Stimulated activated memory B cell treated with anti-CD40 and anti-IgM and Interleukin-4, amounts not matched to agents 10 μg/mL and 1 μg/mL and 100 μg/mL, for 72 hours (primary cell): Measurements from ENCODE around the gene CASP7.

Experiments used
- ATAC-seq: fragments of 150-1000 bp; cut with Tn5 transposase; 2 replicates; pipeline ENCODE4 v1.10.0; 2021
- H3K27ac Mint-ChIP-seq: one replicate; pipeline ENCODE4 v1.8.0; 2022; ENCODE audit warnings: mild to moderate bottlenecking, mixed read lengths
- H3K27me3 Mint-ChIP-seq: one replicate; pipeline ENCODE4 v1.8.0; 2022; ENCODE audit warnings: mixed read lengths
- H3K36me3 Mint-ChIP-seq: one replicate; pipeline ENCODE4 v1.8.0; 2022; ENCODE audit warnings: mixed read lengths
- H3K4me1 Mint-ChIP-seq: one replicate; pipeline ENCODE4 v1.8.0; 2022; ENCODE audit warnings: mixed read lengths
- H3K4me3 Mint-ChIP-seq: one replicate; pipeline ENCODE4 v1.8.0; 2022; ENCODE audit warnings: mild to moderate bottlenecking, moderate library complexity, mixed read lengths
- H3K9me3 Mint-ChIP-seq: one replicate; pipeline ENCODE4 v1.8.0; 2022; ENCODE audit warnings: mixed read lengths

Gene CASP7

DNA sequence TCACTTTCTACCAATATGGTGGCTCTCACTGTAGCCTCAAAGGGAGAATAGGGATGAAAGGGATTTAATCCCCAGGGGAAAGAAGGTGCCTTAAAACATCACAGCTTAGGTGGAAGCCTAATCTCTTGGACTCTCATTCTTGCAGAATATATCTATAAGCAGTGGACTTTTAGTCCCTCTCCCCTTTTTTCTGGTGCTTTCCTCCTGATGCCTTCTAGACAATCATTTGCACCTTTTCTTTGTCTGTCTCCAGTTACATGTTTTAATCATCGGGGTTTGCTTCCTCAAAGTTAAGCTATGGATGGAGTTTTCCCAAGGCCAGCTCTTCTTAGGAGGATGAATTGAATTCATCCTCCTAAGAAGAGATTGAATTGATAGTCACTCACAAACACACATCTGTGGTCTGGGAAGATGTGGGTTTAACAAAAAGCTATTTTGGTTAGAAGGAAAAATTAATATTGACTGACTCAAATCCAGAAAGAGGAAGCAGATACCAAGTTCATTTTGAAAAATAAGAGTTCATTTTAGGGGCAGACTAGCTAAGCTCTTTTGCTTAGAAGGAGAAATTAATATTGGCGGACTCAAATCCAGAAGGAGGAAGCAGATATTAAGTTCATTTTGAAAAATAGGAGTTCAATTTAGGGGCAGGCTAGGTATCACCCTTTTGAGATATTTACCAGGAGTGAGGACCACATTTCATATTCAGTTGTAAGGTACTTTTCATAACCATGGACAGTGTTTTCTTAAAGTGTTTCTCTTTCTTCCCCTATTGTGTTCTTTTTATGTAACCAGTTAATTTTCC lies 36.6 kb downstream of the CASP7 start:
- Mint-ChIP-seq H3K4me3 (no peak overlapping the region), H3K4me1 (peaks cover 18% of the 10 kb centered on the region), H3K27me3 (no peaks in the 10 kb centered on the region), H3K27ac (no peak overlapping the region), H3K9me3 (no peaks in the 10 kb centered on the region), H3K36me3 (peaks cover 68% of the 10 kb centered on the region)
- ATAC-seq, result no peak

DNA sequence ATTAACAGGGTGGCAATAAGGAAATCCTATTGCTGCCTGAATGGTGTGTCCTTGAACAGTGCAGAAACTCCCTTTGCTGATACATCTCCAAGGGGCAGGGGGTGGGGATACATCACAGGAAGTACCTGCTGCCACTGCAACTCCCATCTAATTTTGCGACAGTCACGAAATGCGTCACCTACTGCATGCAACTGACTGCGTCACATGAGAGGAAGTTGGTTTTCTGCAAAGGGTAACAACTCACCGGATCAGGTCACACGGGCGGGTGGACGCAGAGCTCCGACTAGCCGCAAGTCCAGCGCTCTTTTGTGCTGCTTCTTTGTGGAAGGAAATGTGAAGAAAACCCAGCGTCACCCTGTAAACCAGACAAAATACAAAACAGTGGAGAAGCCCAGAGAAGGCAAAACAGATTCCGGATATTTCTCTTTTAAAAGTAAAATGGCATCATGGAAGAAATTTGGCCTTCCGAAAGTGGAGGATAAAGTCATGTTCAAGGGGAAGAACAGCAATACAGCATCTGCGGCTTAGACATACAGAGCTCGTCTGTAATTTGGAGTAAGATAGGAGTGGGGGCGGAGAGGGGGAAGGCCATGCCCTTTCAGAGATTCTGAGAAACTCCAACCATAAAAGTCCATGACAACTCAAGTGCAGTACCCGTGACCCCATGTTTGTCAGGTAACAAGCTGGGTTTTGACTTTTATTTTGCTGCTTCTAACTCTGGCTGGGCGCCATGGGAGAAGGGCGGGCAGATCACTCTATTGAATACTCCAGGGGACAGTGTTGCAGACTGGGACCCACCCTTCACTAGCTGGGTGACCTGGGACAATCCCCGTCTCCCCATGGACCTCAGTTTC lies 39.5 kb downstream of the CASP7 start:
- Mint-ChIP-seq H3K27ac (no peak overlapping the region), H3K27me3 (no peaks in the 10 kb centered on the region), H3K36me3 (peaks cover 68% of the 10 kb centered on the region), H3K9me3 (no peaks in the 10 kb centered on the region), H3K4me1 (peaks cover 18% of the 10 kb centered on the region), H3K4me3 (no peak overlapping the region)
- no peak for ATAC-seq

DNA sequence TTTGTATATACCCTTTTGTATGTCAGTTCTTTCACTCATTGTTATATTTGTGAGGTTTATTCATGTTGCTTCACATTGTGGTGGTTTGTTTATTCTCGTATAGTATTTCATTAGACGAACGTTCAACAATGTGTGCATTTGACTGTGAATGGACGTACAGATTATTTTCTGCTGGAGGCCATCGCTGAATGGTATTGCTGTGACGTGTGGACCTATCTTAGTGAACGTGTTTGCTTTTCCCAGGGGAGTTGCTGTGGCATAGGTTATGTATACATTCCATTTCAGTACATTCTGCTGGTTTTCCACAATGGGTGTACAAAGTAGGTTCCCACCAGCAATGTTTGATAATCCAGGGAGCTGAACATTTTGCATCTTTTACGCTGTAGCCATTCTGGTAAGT lies 40.7 kb downstream of the CASP7 start:
- peaks cover 75% of the 10 kb centered on the region for H3K36me3 Mint-ChIP-seq
- no peak for ATAC-seq
- H3K4me1 Mint-ChIP-seq, result peaks cover 18% of the 10 kb centered on the region
- no peaks in the 10 kb centered on the region for H3K9me3 Mint-ChIP-seq
- no peak overlapping the region for H3K27ac Mint-ChIP-seq
- H3K4me3 Mint-ChIP-seq, result no peak overlapping the region
- no peaks in the 10 kb centered on the region for H3K27me3 Mint-ChIP-seq

DNA sequence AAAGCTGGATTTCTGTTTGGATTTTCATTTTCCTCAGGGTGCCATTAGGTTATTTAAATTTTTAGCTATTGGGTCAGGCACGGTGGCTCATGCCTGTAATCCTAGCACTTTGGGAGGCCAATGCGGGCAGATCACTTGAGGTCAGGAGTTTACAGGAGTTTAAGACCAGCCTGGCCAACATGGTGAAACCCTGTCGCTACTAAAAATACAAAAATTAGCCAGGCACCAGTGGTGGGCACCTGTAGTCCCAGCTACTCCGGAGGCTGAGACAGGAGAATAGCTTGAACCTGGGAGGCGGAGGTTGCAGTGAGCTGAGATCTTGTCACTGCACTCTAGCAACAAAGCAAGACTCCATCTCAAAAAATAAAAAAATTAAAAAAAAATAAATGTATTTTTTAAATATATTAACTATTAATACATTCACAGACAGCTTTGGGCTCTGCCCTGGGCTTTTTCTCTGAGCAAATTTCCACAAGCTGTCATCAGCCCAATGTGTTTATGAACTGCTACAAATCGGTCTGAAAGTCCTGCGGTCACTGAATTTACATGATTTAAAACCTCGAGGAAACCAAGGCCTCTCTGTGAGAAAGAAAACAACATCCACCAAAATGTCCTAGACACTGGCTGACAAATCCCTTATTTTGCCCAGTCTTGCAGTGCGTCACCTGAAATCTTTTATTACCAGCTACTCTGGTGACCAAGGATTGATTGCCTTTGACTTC lies 52.6 kb downstream of the CASP7 start:
- Mint-ChIP-seq H3K36me3 (peaks cover 37% of the 10 kb centered on the region), H3K27me3 (no peaks in the 10 kb centered on the region), H3K9me3 (no peaks in the 10 kb centered on the region), H3K27ac (no peak overlapping the region), H3K4me1 (no peaks in the 10 kb centered on the region), H3K4me3 (no peak overlapping the region)
- ATAC-seq, result no peak

DNA sequence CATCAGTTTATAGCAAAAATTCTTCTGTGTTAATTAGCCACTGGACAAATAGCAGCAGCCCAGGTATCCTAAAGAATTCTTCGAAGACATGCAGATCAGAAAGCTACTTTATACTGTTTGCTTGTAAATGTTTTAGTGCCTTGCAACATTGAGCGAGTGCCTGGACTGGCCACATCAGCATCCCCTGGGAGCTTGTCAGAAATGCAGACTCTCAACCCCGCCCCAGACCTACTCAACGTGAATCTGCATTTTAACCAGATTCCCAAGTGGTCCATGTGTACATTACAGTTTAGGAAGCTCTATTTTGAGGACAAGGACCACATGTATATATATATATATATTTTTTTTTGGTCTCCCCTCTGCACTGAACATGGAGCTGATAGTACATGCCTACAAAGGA lies 53.3 kb downstream of the CASP7 start:
- H3K4me1 Mint-ChIP-seq, result no peaks in the 10 kb centered on the region

DNA sequence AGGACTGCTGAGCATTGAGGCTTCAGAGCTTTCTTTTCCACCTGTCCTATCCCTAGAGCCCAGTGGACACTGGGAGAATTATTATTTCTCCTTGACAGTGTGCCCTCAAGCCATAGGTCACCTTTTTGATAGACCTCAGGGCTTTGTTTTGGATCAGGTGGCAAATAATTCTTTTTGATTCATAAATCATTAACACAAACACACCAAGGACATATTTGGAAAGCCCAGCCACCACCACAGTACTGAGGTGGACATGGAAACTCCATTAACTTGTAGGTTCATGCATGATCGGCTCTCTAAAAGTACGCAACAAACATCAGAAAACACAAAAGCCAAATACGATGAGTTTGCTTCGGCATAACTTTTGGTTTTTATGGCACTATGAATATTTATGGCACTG lies 53.9 kb downstream of the CASP7 start:
- H3K27me3 Mint-ChIP-seq, result no peaks in the 10 kb centered on the region
- H3K4me1 Mint-ChIP-seq, result no peaks in the 10 kb centered on the region
- no peak overlapping the region for H3K27ac Mint-ChIP-seq
- H3K36me3 Mint-ChIP-seq, result peaks cover 26% of the 10 kb centered on the region
- no peaks in the 10 kb centered on the region for H3K9me3 Mint-ChIP-seq
- ATAC-seq, result no peak
- H3K4me3 Mint-ChIP-seq, result no peak overlapping the region

More for the DNA sequence above, 53.3 kb downstream of the CASP7 start:
- H3K27ac Mint-ChIP-seq, result no peak overlapping the region
- H3K36me3 Mint-ChIP-seq, result peaks cover 32% of the 10 kb centered on the region
- H3K9me3 Mint-ChIP-seq, result no peaks in the 10 kb centered on the region
- H3K4me3 Mint-ChIP-seq, result no peak overlapping the region
- ATAC-seq, result no peak
- H3K27me3 Mint-ChIP-seq, result no peaks in the 10 kb centered on the region

DNA sequence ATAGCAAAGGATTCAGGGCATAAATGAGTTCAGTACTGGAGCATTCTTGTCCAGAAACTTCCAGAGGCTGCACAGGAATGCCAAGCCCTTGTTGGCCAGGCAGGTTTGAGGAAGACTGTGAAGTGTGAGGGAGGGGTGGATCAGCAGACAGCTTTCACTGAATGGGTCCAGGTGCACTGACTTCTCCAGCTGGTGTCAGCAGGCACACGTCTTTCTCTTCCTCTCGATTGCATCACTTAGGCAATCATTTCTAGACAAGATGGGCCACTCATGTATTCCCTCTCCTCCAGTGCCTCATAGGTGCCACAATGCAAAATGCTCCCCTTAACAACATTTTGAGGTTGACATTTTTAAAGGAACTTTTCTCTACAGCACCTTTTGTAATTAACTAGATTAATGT lies 56.2 kb downstream of the CASP7 start:
- Mint-ChIP-seq H3K27me3 (no peaks in the 10 kb centered on the region), H3K4me3 (no peak overlapping the region), H3K9me3 (no peaks in the 10 kb centered on the region), H3K27ac (no peak overlapping the region), H3K4me1 (no peaks in the 10 kb centered on the region), H3K36me3 (peaks cover 7% of the 10 kb centered on the region)
- no peak for ATAC-seq

DNA sequence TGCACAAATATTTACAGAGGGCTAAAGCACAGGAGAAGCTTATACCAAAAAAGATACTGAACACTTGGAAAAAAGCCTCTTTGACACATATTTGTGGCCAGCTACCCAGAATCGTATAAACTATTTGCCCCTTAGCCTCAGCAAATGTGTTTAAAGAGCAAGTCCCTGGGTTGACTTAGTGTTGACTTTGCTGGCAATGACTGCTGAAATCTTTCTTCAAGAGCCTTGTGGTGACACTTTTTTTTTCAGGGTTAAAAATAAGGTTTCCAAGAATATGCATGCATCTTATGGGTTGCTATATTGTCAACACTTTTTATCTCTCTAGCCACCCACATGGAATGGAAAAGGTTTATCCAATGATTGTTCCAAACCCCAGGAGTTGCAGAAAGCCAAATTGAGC lies 56.9 kb downstream of the CASP7 start:
- Mint-ChIP-seq H3K27me3 (no peaks in the 10 kb centered on the region), H3K4me1 (no peaks in the 10 kb centered on the region), H3K9me3 (no peaks in the 10 kb centered on the region), H3K27ac (no peak overlapping the region), H3K36me3 (peaks cover 7% of the 10 kb centered on the region), H3K4me3 (no peak overlapping the region)
- ATAC-seq, result no peak

DNA sequence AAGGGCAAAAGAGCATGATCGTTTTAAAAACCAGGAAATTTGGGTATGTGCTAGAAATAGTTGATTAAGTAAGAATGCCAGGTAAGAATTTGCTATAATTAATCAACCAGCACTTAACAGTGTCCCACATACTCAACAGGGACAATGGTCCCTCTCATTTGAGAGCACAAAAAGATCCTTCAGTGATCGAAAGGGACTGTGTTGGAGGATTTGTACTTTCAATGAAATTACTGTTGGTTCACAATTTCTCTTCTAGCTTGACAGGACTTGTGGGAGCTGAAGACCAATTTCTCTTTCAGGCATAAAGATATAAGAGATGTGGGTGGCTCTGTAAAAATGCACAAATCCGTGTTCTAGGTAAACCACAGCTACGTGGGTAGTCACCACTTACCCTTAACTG lies 59.3 kb downstream of the CASP7 start:
- no peak for ATAC-seq
- Mint-ChIP-seq H3K27ac (no peak overlapping the region), H3K9me3 (peaks cover under 1% of the 10 kb centered on the region), H3K4me3 (no peak overlapping the region), H3K27me3 (peaks cover 4% of the 10 kb centered on the region), H3K36me3 (peaks cover 6% of the 10 kb centered on the region), H3K4me1 (no peaks in the 10 kb centered on the region)

DNA sequence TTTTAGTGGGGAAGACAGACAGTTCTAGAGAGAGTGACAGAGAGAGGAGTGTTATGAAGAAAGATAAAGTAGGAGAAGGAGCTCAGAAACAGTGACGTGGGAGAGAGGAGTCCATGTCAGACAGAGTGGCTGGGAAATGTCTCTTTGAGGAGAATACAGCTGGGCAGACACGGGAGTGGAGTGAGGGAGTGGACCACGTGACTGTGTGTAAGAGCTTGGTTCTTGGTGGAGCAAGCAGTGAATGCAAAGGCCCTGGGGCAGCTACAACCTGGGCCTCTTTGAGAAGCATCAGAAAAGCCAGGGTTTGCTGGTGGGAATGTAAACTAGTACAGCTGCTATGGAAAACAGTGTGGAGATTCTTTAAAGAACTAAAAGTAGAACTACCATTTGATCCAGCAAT lies 59.9 kb downstream of the CASP7 start:
- Mint-ChIP-seq H3K27ac (no peak overlapping the region), H3K4me1 (no peaks in the 10 kb centered on the region), H3K4me3 (no peak overlapping the region), H3K27me3 (peaks cover 10% of the 10 kb centered on the region), H3K36me3 (peaks cover under 1% of the 10 kb centered on the region), H3K9me3 (peaks cover 3% of the 10 kb centered on the region)
- ATAC-seq, result no peak

DNA sequence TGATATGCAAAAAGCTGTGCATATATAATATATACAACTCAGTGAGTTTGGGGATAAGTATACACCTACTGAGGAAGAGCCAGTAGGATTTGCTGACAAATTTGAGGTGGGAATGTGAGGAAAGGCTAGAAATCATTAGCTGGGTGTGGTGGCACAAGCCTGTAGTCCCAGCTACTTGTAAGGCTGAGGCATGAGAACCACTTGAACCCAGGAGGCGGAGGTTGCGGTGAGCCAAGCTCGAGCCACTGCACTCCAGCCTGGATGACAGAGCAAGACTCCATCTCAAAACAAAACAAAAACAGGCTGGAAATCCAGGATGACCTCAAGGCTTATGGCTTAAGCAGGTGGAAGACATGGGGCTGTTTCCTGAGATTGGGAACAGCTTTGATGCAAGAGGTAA lies 61.1 kb downstream of the CASP7 start:
- no peak overlapping the region for H3K4me3 Mint-ChIP-seq

DNA sequence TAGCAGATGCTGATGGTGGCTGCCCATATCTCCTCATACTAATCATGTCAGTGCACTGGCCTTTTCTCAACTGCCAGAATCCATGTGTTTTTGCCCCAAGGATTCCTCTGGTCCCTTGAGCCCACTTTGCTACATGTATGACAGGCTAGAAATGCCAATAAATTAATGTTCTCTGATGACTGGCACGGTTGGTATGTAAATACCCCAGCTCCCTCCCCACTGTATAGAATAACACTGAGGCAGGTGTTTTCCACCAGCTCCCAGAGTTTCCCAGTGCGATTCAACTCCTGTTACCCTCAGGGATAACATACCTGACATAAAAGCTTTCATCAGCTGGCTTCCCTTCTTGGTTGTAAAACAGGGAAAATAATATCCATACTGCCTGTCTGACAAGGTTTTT lies 62.8 kb downstream of the CASP7 start:
- no peak for ATAC-seq
- H3K27ac Mint-ChIP-seq, result no peak overlapping the region

More for the DNA sequence above, 61.1 kb downstream of the CASP7 start:
- Mint-ChIP-seq H3K9me3 (peaks cover 3% of the 10 kb centered on the region), H3K27ac (no peak overlapping the region), H3K27me3 (peaks cover 18% of the 10 kb centered on the region), H3K4me1 (no peaks in the 10 kb centered on the region), H3K36me3 (no peaks in the 10 kb centered on the region)
- no peak for ATAC-seq

DNA sequence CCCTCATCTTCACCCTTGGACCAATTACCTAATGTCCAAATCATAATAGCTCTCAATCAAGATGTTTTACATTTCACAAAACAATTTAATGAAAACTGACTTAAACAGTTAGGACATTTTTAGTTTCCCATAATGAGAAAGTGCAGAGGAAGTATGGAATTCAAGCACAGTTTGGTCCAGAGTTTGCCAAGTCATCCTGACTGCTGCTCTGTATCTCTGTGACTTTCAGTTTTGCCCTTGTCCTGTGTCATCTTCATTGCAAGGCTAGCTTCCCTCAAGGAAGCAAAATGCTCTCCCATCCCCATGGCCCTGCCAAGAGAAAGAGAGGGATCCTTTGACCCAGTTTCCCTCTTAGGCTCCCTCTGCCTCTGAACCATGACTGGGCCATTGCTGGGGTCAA lies 63.9 kb downstream of the CASP7 start:
- ATAC-seq, result no peak
- no peaks in the 10 kb centered on the region for H3K36me3 Mint-ChIP-seq
- H3K27me3 Mint-ChIP-seq, result peaks cover 27% of the 10 kb centered on the region

More for the DNA sequence above, 62.8 kb downstream of the CASP7 start:
- Mint-ChIP-seq H3K4me3 (no peak overlapping the region), H3K9me3 (peaks cover 3% of the 10 kb centered on the region), H3K4me1 (no peaks in the 10 kb centered on the region), H3K36me3 (no peaks in the 10 kb centered on the region), H3K27me3 (peaks cover 27% of the 10 kb centered on the region)

DNA sequence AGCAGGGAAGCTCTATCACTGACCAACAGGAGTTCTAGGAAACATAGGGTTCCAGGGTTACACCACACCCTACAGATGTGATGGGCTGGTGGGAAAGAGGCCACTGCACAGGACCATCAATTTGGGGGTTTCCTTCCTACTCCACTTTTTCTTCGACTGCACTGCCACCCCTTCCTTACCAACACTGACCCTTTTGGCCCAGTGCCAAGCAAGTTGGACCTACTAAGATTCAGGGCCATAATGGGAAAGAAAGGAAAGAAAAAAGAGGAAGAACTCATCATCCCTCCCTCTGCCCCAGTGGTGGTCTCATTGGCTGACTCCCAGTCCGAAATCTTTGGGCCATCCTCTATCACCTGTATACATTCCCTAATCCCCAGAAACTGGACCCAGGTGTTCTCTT lies 65.7 kb downstream of the CASP7 start:
- Mint-ChIP-seq H3K4me1 (no peaks in the 10 kb centered on the region), H3K27ac (no peak overlapping the region), H3K4me3 (no peak overlapping the region), H3K36me3 (no peaks in the 10 kb centered on the region), H3K27me3 (peaks cover 27% of the 10 kb centered on the region), H3K9me3 (peaks cover 3% of the 10 kb centered on the region)
- ATAC-seq, result no peak

More for the DNA sequence above, 63.9 kb downstream of the CASP7 start:
- Mint-ChIP-seq H3K4me1 (no peaks in the 10 kb centered on the region), H3K27ac (no peak overlapping the region), H3K4me3 (no peak overlapping the region), H3K9me3 (peaks cover 3% of the 10 kb centered on the region)

DNA sequence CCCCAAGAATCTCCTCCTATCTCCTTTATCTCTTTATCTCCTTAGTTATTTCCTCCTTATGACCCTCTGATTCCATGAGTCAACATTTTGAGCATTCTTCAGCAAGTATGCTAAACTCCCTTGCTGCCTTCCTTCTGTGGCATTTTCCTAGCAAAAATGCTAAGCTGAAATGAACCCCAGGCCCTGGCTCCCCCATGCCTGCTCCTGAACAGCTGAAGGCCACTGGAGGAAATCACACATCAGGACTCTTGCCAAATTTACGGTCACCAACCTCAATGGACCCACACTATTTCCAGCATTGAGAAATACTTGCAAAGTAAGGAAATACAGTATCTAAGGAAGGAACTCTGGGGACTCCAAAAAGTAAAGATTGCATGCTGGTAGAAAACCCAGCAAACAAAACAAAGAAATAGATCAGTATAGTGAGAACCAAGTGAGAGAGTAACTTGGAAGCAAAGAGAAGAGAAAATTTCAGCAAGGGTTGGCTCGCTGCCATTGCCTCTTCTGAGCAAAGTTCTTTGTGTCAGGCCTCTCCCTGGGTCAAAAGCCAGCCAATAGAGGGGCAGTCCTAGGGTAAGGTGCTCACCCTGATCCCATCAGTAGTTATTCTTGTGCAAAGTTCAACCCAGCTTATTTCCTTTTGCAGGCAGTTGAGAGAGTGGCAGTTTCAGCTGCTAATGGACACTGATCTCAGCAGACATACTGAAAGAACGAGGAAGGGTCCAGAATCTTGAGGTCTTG lies 66.7 kb downstream of the CASP7 start:
- ATAC-seq, result no peak
- Mint-ChIP-seq H3K4me3 (no peak overlapping the region), H3K9me3 (peaks cover 3% of the 10 kb centered on the region)

More for the DNA sequence above, 66.7 kb downstream of the CASP7 start:
- Mint-ChIP-seq H3K27me3 (peaks cover 27% of the 10 kb centered on the region), H3K4me1 (no peaks in the 10 kb centered on the region), H3K36me3 (no peaks in the 10 kb centered on the region), H3K27ac (no peak overlapping the region)
